Measurements from ENCODE around the gene GNAO1. TPM values are rescaled to one million over a fixed set of nuclear protein-coding genes. Genes with fewer than 3 reads are reported as not detected.

GNAO1 gene
- total RNA-seq, 1 donor from 2014 or later = 14.6 TPM

- H3K27me3 Mint-ChIP-seq = no peaks in the 10 kb centered on the region
- no peaks in the 10 kb centered on the region for H3K9me3 Mint-ChIP-seq (ENCODE audit: low read depth)
- TF ChIP-seq CTCF (IDR thresholded peaks at IDR 0.05; ENCODE audit: unreplicated experiment) = no peak
- no peak overlapping the region for H3K4me3 Mint-ChIP-seq (ENCODE audit: low read depth)
- peaks cover 5% of the 10 kb centered on the region for H3K36me3 Mint-ChIP-seq (ENCODE audit: insufficient read depth)
- H3K4me1 Mint-ChIP-seq (ENCODE audit: low read depth) = peaks cover 12% of the 10 kb centered on the region
- DNase-seq (ENCODE audit: low spot score, unreplicated experiment) = no peak
- no peak overlapping the region for H3K27ac Mint-ChIP-seq
These were observed 169.1 kb downstream of the GNAO1 start for GRCh38 chr16:56360117-56361008.

- Mint-ChIP-seq H3K27ac (no peak overlapping the region), H3K27me3 (no peaks in the 10 kb centered on the region), H3K36me3 (ENCODE audit: insufficient read depth) (peaks cover 6% of the 10 kb centered on the region), H3K9me3 (ENCODE audit: low read depth) (no peaks in the 10 kb centered on the region), H3K4me3 (ENCODE audit: low read depth) (no peak overlapping the region), H3K4me1 (ENCODE audit: low read depth) (peaks cover 4% of the 10 kb centered on the region)
- no peak for TF ChIP-seq CTCF (IDR thresholded peaks at IDR 0.05; ENCODE audit: unreplicated experiment)
- DNase-seq (ENCODE audit: low spot score, unreplicated experiment) = no peak
These were observed 170.9 kb downstream of the GNAO1 start for GRCh38 chr16:56362057-56362655.

GRCh38 chr16:56362706-56363105 is 171.4 kb downstream of the GNAO1 start:
- DNase-seq (ENCODE audit: low spot score, unreplicated experiment) = no peak
- TF ChIP-seq CTCF (IDR thresholded peaks at IDR 0.05; ENCODE audit: unreplicated experiment) = no peak
- Mint-ChIP-seq H3K36me3 (ENCODE audit: insufficient read depth) (peaks cover 8% of the 10 kb centered on the region), H3K9me3 (ENCODE audit: low read depth) (no peaks in the 10 kb centered on the region), H3K4me1 (ENCODE audit: low read depth) (no peaks in the 10 kb centered on the region), H3K4me3 (ENCODE audit: low read depth) (no peak overlapping the region), H3K27me3 (no peaks in the 10 kb centered on the region), H3K27ac (peak overlapping the region; percentile 20)

GRCh38 chr16:56363181-56363716 is 172.0 kb downstream of the GNAO1 start:
- no peak for TF ChIP-seq CTCF (IDR thresholded peaks at IDR 0.05; ENCODE audit: unreplicated experiment)
- Mint-ChIP-seq H3K9me3 (ENCODE audit: low read depth) (no peaks in the 10 kb centered on the region), H3K4me1 (ENCODE audit: low read depth) (no peaks in the 10 kb centered on the region), H3K36me3 (ENCODE audit: insufficient read depth) (peaks cover 8% of the 10 kb centered on the region), H3K27ac (no peak overlapping the region), H3K4me3 (ENCODE audit: low read depth) (no peak overlapping the region), H3K27me3 (no peaks in the 10 kb centered on the region)
- DNase-seq (ENCODE audit: low spot score, unreplicated experiment) = no peak

- TF ChIP-seq CTCF (IDR thresholded peaks at IDR 0.05; ENCODE audit: unreplicated experiment) = no peak
- Mint-ChIP-seq H3K4me3 (ENCODE audit: low read depth) (no peak overlapping the region), H3K27me3 (no peaks in the 10 kb centered on the region), H3K27ac (no peak overlapping the region), H3K9me3 (ENCODE audit: low read depth) (no peaks in the 10 kb centered on the region), H3K36me3 (ENCODE audit: insufficient read depth) (peaks cover 8% of the 10 kb centered on the region), H3K4me1 (ENCODE audit: low read depth) (no peaks in the 10 kb centered on the region)
- no peak for DNase-seq (ENCODE audit: low spot score, unreplicated experiment)
These were observed 172.7 kb downstream of the GNAO1 start for GRCh38 chr16:56363781-56364565.

Measured in progenitor cell of endocrine pancreas (in vitro differentiated cells).